SK-N-SH (cell line): ENCODE results near the gene RAVER2. TPM values are rescaled to one million over a fixed set of nuclear protein-coding genes. Genes with fewer than 3 reads are reported as not detected.

ENCODE experiments used
- CTCF ChIA-PET: fragments of 300-600, 350-600 bp; formaldehyde crosslinking; extraction: SDS; loops from one replicate; lab custom pipeline; 2021; lab: Yijun Ruan, JAX
- POLR2A ChIA-PET: fragments of 350-600 bp; sonication (Branson Sonifier 250); formaldehyde crosslinking; extraction: SDS; loops from one replicate; lab custom pipeline; 2020; ENCODE audit warnings: antibody characterized with exemption, inconsistent platforms; lab: Yijun Ruan, JAX
- DNase-seq: peaks from one replicate; pipeline ENCODE4 v3.0.0; 2012
- H2AFZ ChIP-seq: fragments of 200-600 bp; sonication (generic); 2 replicates; pipeline ENCODE4 v1.8.1; 2016; ENCODE audit warnings: antibody characterized with exemption, mild to moderate bottlenecking, low read depth
- H3F3A ChIP-seq: fragments of 200-600 bp; sonication (generic); replicated peaks from 2 replicates; pipeline ENCODE3; 2016; ENCODE audit warnings: antibody characterized with exemption, mild to moderate bottlenecking; ENCODE audit not compliant: insufficient read depth
- H3K27ac ChIP-seq, 2 experiments: fragments of 200-500 bp in 1 of 2; fragments of 200-600 bp in 1 of 2; sonication (Bioruptor generic) in 1 of 2; sonication (generic), shearing (Covaris generic) in 1 of 2; 2 replicates each; pipeline versions ENCODE4 v1.5.1 to v1.6.1; 2014 to 2016; ENCODE audit warnings: low read depth in 2 of 2, inconsistent platforms in 1 of 2, low read length in 1 of 2, mild to moderate bottlenecking in 1 of 2, mixed read lengths in 1 of 2
- H3K27me3 ChIP-seq: fragments of 200-600 bp; sonication (generic), shearing (Covaris generic); 2 replicates; pipeline ENCODE4 v1.6.1; 2016; ENCODE audit warnings: mixed run types; ENCODE audit not compliant: insufficient read depth
- H3K36me3 ChIP-seq, 2 experiments: fragments of 200-500 bp in 1 of 2; fragments of 200-600 bp in 1 of 2; sonication (Bioruptor generic) in 1 of 2; sonication (generic) in 1 of 2; replicated peaks in 1 of 2; 2 replicates each; pipeline versions ENCODE3 to v1.5.1; 2014 to 2016; ENCODE audit warnings: low read length in 1 of 2, mild to moderate bottlenecking in 1 of 2; ENCODE audit not compliant: insufficient read depth in 2 of 2, control insufficient read depth in 1 of 2
- H3K4me1 ChIP-seq, 2 experiments: fragments of 200-500 bp in 1 of 2; fragments of 200-600 bp in 1 of 2; sonication (Bioruptor generic) in 1 of 2; sonication (generic), shearing (Covaris generic) in 1 of 2; 2 replicates each; pipeline versions ENCODE4 v1.5.1 to v1.6.1; 2014 to 2016; ENCODE audit warnings: low read depth in 1 of 2, low read length in 1 of 2, mixed run types in 1 of 2; ENCODE audit not compliant: insufficient read depth in 2 of 2, control insufficient read depth in 1 of 2
- H3K4me2 ChIP-seq: fragments of 200-600 bp; sonication (generic), shearing (Covaris generic); 2 replicates; pipeline ENCODE4 v1.6.1; 2017; ENCODE audit warnings: mixed run types
- H3K4me3 ChIP-seq, 2 experiments: fragments of 200-500 bp in 1 of 2; fragments of 200-600 bp in 1 of 2; sonication (Bioruptor generic) in 1 of 2; sonication (generic), shearing (Covaris generic) in 1 of 2; 2 replicates each; pipeline versions ENCODE4 v1.5.1 to v1.8.1; 2014 to 2016; ENCODE audit warnings: low read depth in 2 of 2, inconsistent platforms in 1 of 2, low read length in 1 of 2, mild to moderate bottlenecking in 1 of 2, mixed read lengths in 1 of 2, moderate library complexity in 1 of 2
- H3K79me2 ChIP-seq: fragments of 200-600 bp; sonication (generic); 2 replicates; pipeline ENCODE4 v1.8.1; 2017; ENCODE audit warnings: mild to moderate bottlenecking; ENCODE audit not compliant: insufficient read depth
- H3K9ac ChIP-seq: fragments of 200-600 bp; sonication (generic); 2 replicates; pipeline ENCODE4 v1.6.1; 2017; ENCODE audit warnings: mixed run types
- H3K9me2 ChIP-seq: fragments of 200-600 bp; sonication (generic); 2 replicates; pipeline ENCODE4 v1.6.1; 2017; ENCODE audit warnings: mixed run types
- H3K9me3 ChIP-seq: fragments of 200-600 bp; sonication (generic); 2 replicates; pipeline ENCODE4 v1.6.1; 2017; ENCODE audit warnings: mixed run types, mild to moderate bottlenecking, moderate library complexity
- H4K20me1 ChIP-seq: fragments of 200-600 bp; sonication (generic); 2 replicates; pipeline ENCODE4 v1.6.1; 2017; ENCODE audit warnings: mild to moderate bottlenecking, mixed run types; ENCODE audit not compliant: insufficient read depth
- ELF1 ChIP-seq: IDR thresholded peaks from 2 replicates; pipeline ENCODE4 v1.4.0; 2012
- EP300 ChIP-seq, 2 experiments: IDR thresholded peaks; 2 replicates each; pipeline versions ENCODE4 v1.4.0 to v1.6.1; 2012; ENCODE audit warnings: borderline replicate concordance in 1 of 2, low read depth in 1 of 2, low read length in 1 of 2
- EZH2phosphoT487 ChIP-seq: fragments of 200-600 bp; sonication (generic); IDR thresholded peaks from 2 replicates; pipeline ENCODE4 v1.6.1; 2017; ENCODE audit warnings: low read depth, mixed run types, mild to moderate bottlenecking, antibody characterized with exemption, moderate library complexity, borderline replicate concordance
- FOXJ3 ChIP-seq: sonication (generic); formaldehyde crosslinking; IDR thresholded peaks from 2 replicates; pipeline ENCODE4 v1.5.1; 2020; ENCODE audit warnings: mild to moderate bottlenecking, missing genetic modification reagents
- GATA2 ChIP-seq: sonication (generic); formaldehyde crosslinking; IDR thresholded peaks from 2 replicates; pipeline ENCODE4 v1.5.0; 2020; ENCODE audit warnings: mild to moderate bottlenecking, missing genetic modification reagents
- JUND ChIP-seq: IDR thresholded peaks from 2 replicates; pipeline ENCODE4 v1.4.0; 2012
- MEF2A ChIP-seq: IDR thresholded peaks from 2 replicates; pipeline ENCODE4 v1.4.0; 2012; ENCODE audit warnings: low read depth, borderline replicate concordance
- MXI1 ChIP-seq: IDR thresholded peaks from 2 replicates; pipeline ENCODE4 v1.6.1; 2012; ENCODE audit warnings: mild to moderate bottlenecking, low read depth, low read length, improper control_type of control experiment
- NFIC ChIP-seq: IDR thresholded peaks from 2 replicates; pipeline ENCODE4 v1.4.0; 2012; ENCODE audit warnings: borderline replicate concordance
- POLR2AphosphoS5 ChIP-seq: IDR thresholded peaks from 2 replicates; pipeline ENCODE4 v1.6.1; 2012; ENCODE audit warnings: low read depth, low read length
- RCOR1 ChIP-seq: fragments of 150-350 bp; IDR thresholded peaks from 2 replicates; pipeline ENCODE4 v1.6.1; 2017; ENCODE audit warnings: antibody characterized with exemption, low read length
- SIN3A ChIP-seq: IDR thresholded peaks from 2 replicates; pipeline ENCODE4 v1.6.1; 2012; ENCODE audit warnings: low read depth, mild to moderate bottlenecking, low read length, moderate library complexity, borderline replicate concordance
- TAF1 ChIP-seq: IDR thresholded peaks from 2 replicates; pipeline ENCODE4 v1.6.1; 2012; ENCODE audit warnings: low read depth, mild to moderate bottlenecking, low read length, moderate library complexity, borderline replicate concordance
- TEAD4 ChIP-seq: IDR thresholded peaks from 2 replicates; pipeline ENCODE4 v1.4.0; 2012; ENCODE audit warnings: mild to moderate bottlenecking, borderline replicate concordance; ENCODE audit not compliant: insufficient read depth
- USF1 ChIP-seq: IDR thresholded peaks from 2 replicates; pipeline ENCODE4 v1.4.0; 2012; ENCODE audit warnings: low read depth, borderline replicate concordance
- USF2 ChIP-seq: fragments of 150-350 bp; IDR thresholded peaks from 2 replicates; pipeline ENCODE4 v1.6.1; 2017; ENCODE audit warnings: antibody characterized with exemption, low read length, low read depth, borderline replicate concordance
- YY1 ChIP-seq: IDR thresholded peaks from 2 replicates; pipeline ENCODE4 v1.4.0; 2012; ENCODE audit warnings: low read depth, mild to moderate bottlenecking
- WGBS: methylation state at CpG from one replicate; pipeline ENCODE4 v1.1.6; 2017; ENCODE audit warnings: low lambda C conversion rate; 5-methylcytosine and 5-hydroxymethylcytosine counted together
- polyA plus RNA-seq, 3 experiments: library from polyadenylated mRNA; depleted of rRNA; stranded (reverse); fragments of >200 nt; gene quantifications; 2 replicates each; pipeline ENCODE4 v1.2.3, GENCODE V29; 2012

Gene RAVER2
- polyA plus RNA-seq, 1 of the 3 experiments (the other 2 are of a cell fraction): 7.3 TPM

- TF ChIP-seq EZH2phosphoT487: no peak
- TF ChIP-seq EP300 (IDR thresholded peaks at IDR 0.05; ENCODE audit: borderline replicate concordance in 1 of 2, low read depth in 1 of 2, low read length in 1 of 2): no peak
- TF ChIP-seq, all 33 proteins: peak for 0
Observed at GRCh38 chr1:64842224-64842623, 97.3 kb downstream of the RAVER2 start (continued).

- H3K27me3 ChIP-seq: no peaks in the 10 kb centered on the region
- DNase-seq: no peak
- POLR2A ChIA-PET: no interaction called here
- no peak overlapping the region for H2AFZ ChIP-seq
- no peak overlapping the region for H3K9ac ChIP-seq
- H3K4me3 ChIP-seq: no peak overlapping the region
- no peaks in the 10 kb centered on the region for H3K9me2 ChIP-seq
- H3K9me3 ChIP-seq: no peaks in the 10 kb centered on the region
- H3F3A ChIP-seq: no peaks in the 10 kb centered on the region
- H3K4me2 ChIP-seq: no peak overlapping the region
- H4K20me1 ChIP-seq: no peaks in the 10 kb centered on the region
- 97% methylated on average over 6 of the region's 9 CpGs for WGBS
- peaks cover 18 to 79% of the 10 kb centered on the region in 2 experiments for H3K36me3 ChIP-seq
- no peaks in the 10 kb centered on the region for H3K79me2 ChIP-seq
- no peaks in the 10 kb centered on the region for H3K4me1 ChIP-seq
- TF ChIP-seq NFIC: no peak
- no peak for TF ChIP-seq TEAD4
- TF ChIP-seq ELF1: no peak
- no peak for TF ChIP-seq SIN3A
- TF ChIP-seq YY1: no peak
- TF ChIP-seq MEF2A: no peak
- TF ChIP-seq FOXJ3 (CRISPR knock-in tag): no peak
- TF ChIP-seq EZH2phosphoT487: no peak
- TF ChIP-seq USF1: no peak
- TF ChIP-seq JUND: no peak
- TF ChIP-seq, all 33 proteins: peak for 0
- CTCF ChIA-PET: no interaction called here
- H3K27ac ChIP-seq: no peak overlapping the region
Observed at GRCh38 chr1:64843675-64844074, 98.8 kb downstream of the RAVER2 start.

GRCh38 chr1:64844175-64844574 lies 99.3 kb downstream of the RAVER2 start:
- no peak overlapping the region for H3K27ac ChIP-seq
- TF ChIP-seq MXI1 (no peak), EZH2phosphoT487 (no peak), TAF1 (no peak), USF2 (no peak), POLR2AphosphoS5 (no peak), RCOR1 (no peak), JUND (no peak), GATA2 (CRISPR knock-in tag) (no peak), NFIC (no peak)
- TF ChIP-seq, all 33 proteins: peak for 0
- Histone ChIP-seq H3F3A (no peaks in the 10 kb centered on the region), H3K4me2 (no peak overlapping the region), H3K9ac (no peak overlapping the region), H3K4me3 (no peak overlapping the region), H3K79me2 (no peaks in the 10 kb centered on the region), H3K9me2 (no peaks in the 10 kb centered on the region), H3K27me3 (no peaks in the 10 kb centered on the region), H4K20me1 (no peaks in the 10 kb centered on the region), H3K4me1 (no peaks in the 10 kb centered on the region), H3K9me3 (no peaks in the 10 kb centered on the region), H2AFZ (no peak overlapping the region), H3K36me3 (peaks cover 18 to 80% of the 10 kb centered on the region in 2 experiments)
- no peak for DNase-seq
- ChIA-PET CTCF (no interaction called here), POLR2A (no interaction called here)
- 95% methylated on average over 4 of the region's 7 CpGs for WGBS
